ENCODE results near the gene NEGR1. TPM values are rescaled to one million over a fixed set of nuclear protein-coding genes. Genes with fewer than 3 reads are reported as not detected.

NEGR1 gene
- total RNA-seq, 1 experiment from 2014 or later, result 19.2 TPM

GRCh38 chr1:71438626-71439025 lies 843.7 kb downstream of the NEGR1 start:
- H3K9me3 Mint-ChIP-seq (ENCODE audit: low read depth, unreplicated experiment), result peaks cover 12% of the 10 kb centered on the region
- H3K27ac Mint-ChIP-seq (ENCODE audit: unreplicated experiment), result no peak overlapping the region
- TF ChIP-seq CTCF (IDR thresholded peaks at IDR 0.05; ENCODE audit: unreplicated experiment), result no peak
- H3K36me3 Mint-ChIP-seq (ENCODE audit: insufficient read depth, unreplicated experiment), result no peaks in the 10 kb centered on the region
- intact Hi-C loops (cut with micrococcal nuclease; ENCODE audit: unreplicated experiment), result no loop called here
- H3K27me3 Mint-ChIP-seq (ENCODE audit: unreplicated experiment), result no peaks in the 10 kb centered on the region
- no TSS peak for BruUV-seq (replicated peaks)
- no peaks in the 10 kb centered on the region for H3K4me1 Mint-ChIP-seq (ENCODE audit: low read depth, unreplicated experiment)
- DNase-seq, result no peak
- CTCF ChIA-PET, result no interaction called here
- no peak overlapping the region for H3K4me3 Mint-ChIP-seq (ENCODE audit: low read depth, unreplicated experiment)

- Mint-ChIP-seq H3K27me3 (ENCODE audit: unreplicated experiment) (no peaks in the 10 kb centered on the region), H3K36me3 (ENCODE audit: insufficient read depth, unreplicated experiment) (no peaks in the 10 kb centered on the region), H3K4me3 (ENCODE audit: low read depth, unreplicated experiment) (no peak overlapping the region), H3K4me1 (ENCODE audit: low read depth, unreplicated experiment) (no peaks in the 10 kb centered on the region), H3K9me3 (ENCODE audit: low read depth, unreplicated experiment) (peaks cover 14% of the 10 kb centered on the region), H3K27ac (ENCODE audit: unreplicated experiment) (no peak overlapping the region)
- intact Hi-C loops (cut with micrococcal nuclease; ENCODE audit: unreplicated experiment), result no loop called here
- BruUV-seq (replicated peaks), result no TSS peak
- no peak for TF ChIP-seq CTCF (IDR thresholded peaks at IDR 0.05; ENCODE audit: unreplicated experiment)
- no peak for DNase-seq
- CTCF ChIA-PET, result no interaction called here
Observed at GRCh38 chr1:71435951-71436350, 846.4 kb downstream of the NEGR1 start.

- H3K4me3 Mint-ChIP-seq (ENCODE audit: low read depth, unreplicated experiment), result no peak overlapping the region
- no peak for DNase-seq
- no peaks in the 10 kb centered on the region for H3K27me3 Mint-ChIP-seq (ENCODE audit: unreplicated experiment)
- H3K9me3 Mint-ChIP-seq (ENCODE audit: low read depth, unreplicated experiment), result peaks cover 19% of the 10 kb centered on the region
- H3K4me1 Mint-ChIP-seq (ENCODE audit: low read depth, unreplicated experiment), result no peaks in the 10 kb centered on the region
- TF ChIP-seq CTCF (IDR thresholded peaks at IDR 0.05; ENCODE audit: unreplicated experiment), result no peak
- intact Hi-C loops (cut with micrococcal nuclease; ENCODE audit: unreplicated experiment), result no loop called here
- no peak overlapping the region for H3K27ac Mint-ChIP-seq (ENCODE audit: unreplicated experiment)
- H3K36me3 Mint-ChIP-seq (ENCODE audit: insufficient read depth, unreplicated experiment), result no peaks in the 10 kb centered on the region
- CTCF ChIA-PET, result no interaction called here
- BruUV-seq (replicated peaks), result no TSS peak
Observed at GRCh38 chr1:71434240-71434639, 848.1 kb downstream of the NEGR1 start.

- no peak overlapping the region for H3K27ac Mint-ChIP-seq (ENCODE audit: unreplicated experiment)
- no peak for TF ChIP-seq CTCF (IDR thresholded peaks at IDR 0.05; ENCODE audit: unreplicated experiment)
- no peaks in the 10 kb centered on the region for H3K36me3 Mint-ChIP-seq (ENCODE audit: insufficient read depth, unreplicated experiment)
Observed at GRCh38 chr1:71428029-71428428, 854.3 kb downstream of the NEGR1 start.

More at GRCh38 chr1:71428029-71428428, 854.3 kb downstream of the NEGR1 start:
- no peaks in the 10 kb centered on the region for H3K4me1 Mint-ChIP-seq (ENCODE audit: low read depth, unreplicated experiment)
- BruUV-seq (replicated peaks), result no TSS peak
- peaks cover 12% of the 10 kb centered on the region for H3K9me3 Mint-ChIP-seq (ENCODE audit: low read depth, unreplicated experiment)
- CTCF ChIA-PET, result no interaction called here
- DNase-seq, result no peak
- H3K4me3 Mint-ChIP-seq (ENCODE audit: low read depth, unreplicated experiment), result no peak overlapping the region
- intact Hi-C loops (cut with micrococcal nuclease; ENCODE audit: unreplicated experiment), result no loop called here
- no peaks in the 10 kb centered on the region for H3K27me3 Mint-ChIP-seq (ENCODE audit: unreplicated experiment)

All from Calu3 (cell line).